Fibroblast of lung (primary cell): ENCODE measurements around the gene USP4. TPM values are rescaled to one million over a fixed set of nuclear protein-coding genes. Genes with fewer than 3 reads are reported as not detected.

Source experiments
- DNase-seq, 2 donors: peaks; one replicate each; pipeline versions ENCODE4 v3.0.0 to v3.0.0-alpha.2; 2010; ENCODE audit warnings: low read depth in 2 of 2
- H2AFZ ChIP-seq: 2 replicates; pipeline ENCODE4 v1.5.1; 2012; ENCODE audit warnings: low read length, control low read depth, inconsistent platforms
- H3K27ac ChIP-seq: 2 replicates; pipeline ENCODE4 v1.5.1; 2011; ENCODE audit warnings: low read length, control low read depth; ENCODE audit not compliant: insufficient read depth
- H3K27me3 ChIP-seq: 2 replicates; pipeline ENCODE4 v1.5.1; 2011; ENCODE audit warnings: mild to moderate bottlenecking, low read length; ENCODE audit not compliant: control insufficient read depth, insufficient read depth
- H3K36me3 ChIP-seq: 2 replicates; pipeline ENCODE4 v1.5.1; 2011; ENCODE audit warnings: low read length; ENCODE audit not compliant: control insufficient read depth, insufficient read depth
- H3K4me1 ChIP-seq: 2 replicates; pipeline ENCODE4 v1.5.1; 2011; ENCODE audit warnings: low read length; ENCODE audit not compliant: control insufficient read depth, insufficient read depth; ENCODE audit errors: extremely low read depth
- H3K4me2 ChIP-seq: 2 replicates; pipeline ENCODE4 v1.5.1; 2011; ENCODE audit warnings: low read length, control low read depth; ENCODE audit not compliant: insufficient read depth; ENCODE audit errors: extremely low read depth
- H3K4me3 ChIP-seq, 4 experiments: fragments of 200-600 bp in 1 of 4; sonication (generic) in 1 of 4; replicated peaks in 1 of 4; 2 replicates each; pipeline ENCODE4 v1.5.1; 2011 to 2016; ENCODE audit warnings: low read length in 4 of 4, low read depth in 3 of 4, mild to moderate bottlenecking in 3 of 4, control low read depth in 2 of 4, inconsistent platforms in 1 of 4, mixed read lengths in 1 of 4; ENCODE audit not compliant: insufficient read depth in 1 of 4; ENCODE audit errors: control extremely low read depth in 1 of 4
- H3K79me2 ChIP-seq: 2 replicates; pipeline ENCODE4 v1.5.1; 2012; ENCODE audit warnings: mild to moderate bottlenecking, low read length, inconsistent platforms; ENCODE audit not compliant: control insufficient read depth, insufficient read depth
- H3K9ac ChIP-seq: 2 replicates; pipeline ENCODE4 v1.5.1; 2011; ENCODE audit warnings: mild to moderate bottlenecking, low read length, control low read depth; ENCODE audit not compliant: insufficient read depth
- H3K9me3 ChIP-seq: 2 replicates; pipeline ENCODE4 v1.5.1; 2012; ENCODE audit warnings: low read depth, low read length; ENCODE audit not compliant: control insufficient read depth, insufficient read depth
- H4K20me1 ChIP-seq: 2 replicates; pipeline ENCODE4 v1.5.1; 2011; ENCODE audit warnings: low read length; ENCODE audit not compliant: control insufficient read depth, insufficient read depth; ENCODE audit errors: extremely low read depth
- CTCF ChIP-seq, 2 donors: IDR thresholded peaks in 1 of 2; conservative IDR thresholded peaks in 1 of 2; 1 replicate in 1 of 2; 2 replicates in 1 of 2; pipeline ENCODE4 v1.5.1; 2011 to 2012; ENCODE audit warnings: low read length in 2 of 2, control low read depth in 1 of 2, inconsistent platforms in 1 of 2, low read depth in 1 of 2, mild to moderate bottlenecking in 1 of 2
- EZH2 ChIP-seq: IDR thresholded peaks from 2 replicates; pipeline ENCODE4 v1.5.1; 2012; ENCODE audit warnings: low read length, control low read depth, mild to moderate bottlenecking; ENCODE audit errors: missing control alignments
- polyA plus RNA-seq, 2 donors: library from polyadenylated mRNA; depleted of rRNA in 1 of 2; stranded (reverse) in 1 of 2; unstranded in 1 of 2; fragments of >200 nt; gene quantifications; 2 replicates each; pipeline ENCODE4 v1.2.1, GENCODE V29; 2011 to 2012; ENCODE audit warnings: missing spikeins in 1 of 2
- total RNA-seq: library from RNA; depleted of rRNA; stranded (reverse); fragments of >200 nt; gene quantifications from 2 replicates; pipeline ENCODE4 v1.2.1, GENCODE V29; 2014

The USP4 gene
- total and polyA plus RNA-seq, 2 donors (not counting 1 experiment from before 2014, with no cell fraction given) = 28.7 to 47.1 TPM

GRCh38 chr3:49371946-49372345 lies 32.1 kb upstream of the USP4 start:
- no peaks in the 10 kb centered on the region for H3K4me1 ChIP-seq
- peaks cover 17% of the 10 kb centered on the region for H3K36me3 ChIP-seq
- no peak overlapping the region for H3K9ac ChIP-seq
- no peaks in the 10 kb centered on the region for H3K9me3 ChIP-seq
- no peak overlapping the region for H2AFZ ChIP-seq
- peaks cover 81% of the 10 kb centered on the region for H3K79me2 ChIP-seq
- H4K20me1 ChIP-seq = no peaks in the 10 kb centered on the region
- H3K4me2 ChIP-seq = no peak overlapping the region
- no peaks in the 10 kb centered on the region for H3K27me3 ChIP-seq
- no peak overlapping the region for H3K4me3 ChIP-seq
- DNase-seq = no peak
- TF ChIP-seq EZH2 (no peak), CTCF (conservative IDR thresholded peaks at IDR 0.05 in 1 of 2, IDR thresholded peaks at IDR 0.05 in 1 of 2; ENCODE audit: low read depth in 1 of 2, low read length in 2 of 2) (no peak)
- H3K27ac ChIP-seq = no peak overlapping the region

GRCh38 chr3:49370585-49371290 lies 30.9 kb upstream of the USP4 start:
- DNase-seq = no peak
- Histone ChIP-seq H3K36me3 (peaks cover 24% of the 10 kb centered on the region), H4K20me1 (no peaks in the 10 kb centered on the region)

GRCh38 chr3:49362561-49362960 lies 22.7 kb upstream of the USP4 start:
- H3K4me3 ChIP-seq = no peak overlapping the region
- peaks cover 18% of the 10 kb centered on the region for H3K36me3 ChIP-seq
- DNase-seq = peak in 1 of 2 donors; percentile 56
- H3K4me1 ChIP-seq = peaks cover 19% of the 10 kb centered on the region
- H3K9me3 ChIP-seq = no peaks in the 10 kb centered on the region
- H3K4me2 ChIP-seq = no peak overlapping the region
- no peaks in the 10 kb centered on the region for H3K27me3 ChIP-seq
- no peak overlapping the region for H3K9ac ChIP-seq
- no peak overlapping the region for H2AFZ ChIP-seq
- no peak overlapping the region for H3K27ac ChIP-seq
- TF ChIP-seq CTCF (conservative IDR thresholded peaks at IDR 0.05 in 1 of 2, IDR thresholded peaks at IDR 0.05 in 1 of 2; ENCODE audit: low read depth in 1 of 2, low read length in 2 of 2) (no peak), EZH2 (no peak)
- H3K79me2 ChIP-seq = peaks cover 32% of the 10 kb centered on the region
- no peaks in the 10 kb centered on the region for H4K20me1 ChIP-seq

More at GRCh38 chr3:49370585-49371290, 30.9 kb upstream of the USP4 start:
- Histone ChIP-seq H3K27me3 (no peaks in the 10 kb centered on the region), H3K4me1 (no peaks in the 10 kb centered on the region), H3K27ac (no peak overlapping the region), H3K9ac (no peak overlapping the region), H3K79me2 (peaks cover 82% of the 10 kb centered on the region), H3K4me2 (no peak overlapping the region), H3K4me3 (no peak overlapping the region), H3K9me3 (no peaks in the 10 kb centered on the region), H2AFZ (no peak overlapping the region)
- TF ChIP-seq EZH2 = no peak
- TF ChIP-seq CTCF (conservative IDR thresholded peaks at IDR 0.05 in 1 of 2, IDR thresholded peaks at IDR 0.05 in 1 of 2; ENCODE audit: low read depth in 1 of 2, low read length in 2 of 2) = no peak
